HG03469 (cell line): ENCODE data around the gene ATP6V1C2.
"Not testable (repeated sequence)": the region's sequence is repeated elsewhere in the genome, so short reads cannot be mapped to it uniquely, and the experiment has no call there.

Experiments
- ATAC-seq: cut with Tn5 transposase; IDR thresholded peaks from one replicate; pipeline ENCODE4 v1.9.1; 2021; ENCODE audit warnings: mild to moderate bottlenecking, moderate library complexity, moderate number of reproducible peaks; ENCODE audit not compliant: unreplicated experiment

ATP6V1C2 gene

GRCh38 chr2:10812362-10813162 is 91.1 kb downstream of the ATP6V1C2 start, which contains the start of gene PDIA6:
Gene PDIA6, minus strand, starts transcription at chr2:10812785. Its CDS starts 89 bp downstream, at chr2:10812696.
- peak; percentile 72 for ATAC-seq

- ATAC-seq: not testable (repeated sequence)
Observed at GRCh38 chr2:10813163-10814138, 92.0 kb downstream of the ATP6V1C2 start.

GRCh38 chr2:10814142-10814541 is 92.7 kb downstream of the ATP6V1C2 start:
- no peak for ATAC-seq

GRCh38 chr2:10814571-10815331 is 93.3 kb downstream of the ATP6V1C2 start:
- ATAC-seq: no peak

- no peak for ATAC-seq
Observed at GRCh38 chr2:10817413-10817812, 96.0 kb downstream of the ATP6V1C2 start.

- ATAC-seq: not testable (repeated sequence)
Observed at GRCh38 chr2:10818305-10818704, 96.9 kb downstream of the ATP6V1C2 start.

GRCh38 chr2:10818984-10819383 is 97.6 kb downstream of the ATP6V1C2 start:
- ATAC-seq: no peak

- ATAC-seq: no peak
Observed at GRCh38 chr2:10819714-10820314, 98.4 kb downstream of the ATP6V1C2 start.

GRCh38 chr2:10820562-10820961 is 99.1 kb downstream of the ATP6V1C2 start:
- ATAC-seq: no peak

GRCh38 chr2:10820978-10821695 is 99.7 kb downstream of the ATP6V1C2 start:
- no peak for ATAC-seq

- ATAC-seq: no peak
Observed at GRCh38 chr2:10824191-10824590, 102.8 kb downstream of the ATP6V1C2 start.

GRCh38 chr2:10826026-10826425 is 104.6 kb downstream of the ATP6V1C2 start:
- no peak for ATAC-seq

GRCh38 chr2:10826625-10827024 is 105.2 kb downstream of the ATP6V1C2 start:
- ATAC-seq: no peak

- no peak for ATAC-seq
Observed at GRCh38 chr2:10828346-10828745, 106.9 kb downstream of the ATP6V1C2 start.

GRCh38 chr2:10829299-10829698 is 107.9 kb downstream of the ATP6V1C2 start:
- no peak for ATAC-seq

GRCh38 chr2:10830203-10830602 is 108.8 kb downstream of the ATP6V1C2 start:
- no peak for ATAC-seq

- ATAC-seq: no peak
Observed at GRCh38 chr2:10830641-10831399, 109.4 kb downstream of the ATP6V1C2 start.

GRCh38 chr2:10831400-10831985 is 110.1 kb downstream of the ATP6V1C2 start:
- ATAC-seq: no peak
